Measurements from ENCODE around the gene VNN1.

Gene VNN1

GRCh38 chr6:132713352-132714134, at the start of gene VNN1:
TSS of gene VNN1 (minus strand) at chr6:132714055. CDS start at chr6:132714035, 20 bp downstream.
- no peak for DNase-seq

- no peak for DNase-seq
These were observed 49.4 kb upstream of the VNN1 start for GRCh38 chr6:132763269-132763668.

- DNase-seq, result no peak
These were observed 46.4 kb upstream of the VNN1 start for GRCh38 chr6:132760256-132760655.

- DNase-seq, result no peak
These were observed 44.8 kb upstream of the VNN1 start for GRCh38 chr6:132758689-132759088.

GRCh38 chr6:132752255-132752654, 38.4 kb upstream of the VNN1 start:
- no peak for DNase-seq

GRCh38 chr6:132751828-132752227, 38.0 kb upstream of the VNN1 start:
- no peak for DNase-seq

- no peak for DNase-seq
These were observed 37.5 kb upstream of the VNN1 start for GRCh38 chr6:132751306-132751705.

GRCh38 chr6:132750455-132751248, 36.8 kb upstream of the VNN1 start:
- no peak for DNase-seq

- no peak for DNase-seq
These were observed 35.3 kb upstream of the VNN1 start for GRCh38 chr6:132749111-132749510.

GRCh38 chr6:132748446-132748845, 34.6 kb upstream of the VNN1 start:
- no peak for DNase-seq

- no peak for DNase-seq
These were observed 32.2 kb upstream of the VNN1 start for GRCh38 chr6:132746048-132746447.

- DNase-seq, result no peak
These were observed 28.6 kb upstream of the VNN1 start for GRCh38 chr6:132742495-132742894.

- no peak for DNase-seq
These were observed 27.4 kb upstream of the VNN1 start for GRCh38 chr6:132741281-132741680.

GRCh38 chr6:132736239-132736638, 22.4 kb upstream of the VNN1 start:
- no peak for DNase-seq

- no peak for DNase-seq
These were observed 20.9 kb upstream of the VNN1 start for GRCh38 chr6:132734694-132735236.

- DNase-seq, result no peak
These were observed 20.0 kb upstream of the VNN1 start for GRCh38 chr6:132733814-132734213.

- DNase-seq, result no peak
These were observed 19.4 kb upstream of the VNN1 start for GRCh38 chr6:132733283-132733682.

GRCh38 chr6:132731086-132731485, 17.2 kb upstream of the VNN1 start:
- DNase-seq, result no peak

GRCh38 chr6:132730560-132730959, 16.7 kb upstream of the VNN1 start:
- peak; percentile 9 for DNase-seq

GRCh38 chr6:132728616-132729015, 14.8 kb upstream of the VNN1 start:
- no peak for DNase-seq

GRCh38 chr6:132726608-132726975, 12.7 kb upstream of the VNN1 start:
- no peak for DNase-seq

GRCh38 chr6:132725947-132726607, 12.2 kb upstream of the VNN1 start:
- DNase-seq, result no peak

- no peak for DNase-seq
These were observed 11.6 kb upstream of the VNN1 start for GRCh38 chr6:132725471-132725870.
